GM13977 (cell line): Measurements from ENCODE around the gene ASB7.

ENCODE experiments used
- DNase-seq: peaks from one replicate; pipeline ENCODE4 v3.0.0; 2012; ENCODE audit warnings: low spot score
- in situ Hi-C: fragments of 300-500 bp; cut with MboI; formaldehyde crosslinking; loops from one replicate; pipeline ENCODE4 v1.12.0; 2022; ENCODE audit warnings: low sequenced_read_pairs, low pct_unique_long_range_greater_than_20kb, mixed read lengths, inconsistent platforms; ENCODE audit not compliant: unreplicated experiment
- TF ChIP-seq, protein P1 (sequence below): IDR thresholded peaks from 2 replicates; pipeline ENCODE4 v1.5.1; 2012; ENCODE audit warnings: mild to moderate bottlenecking, control low read depth; ENCODE audit not compliant: insufficient read depth; ENCODE audit errors: extremely low read depth, missing control alignments

The ASB7 gene

DNA sequence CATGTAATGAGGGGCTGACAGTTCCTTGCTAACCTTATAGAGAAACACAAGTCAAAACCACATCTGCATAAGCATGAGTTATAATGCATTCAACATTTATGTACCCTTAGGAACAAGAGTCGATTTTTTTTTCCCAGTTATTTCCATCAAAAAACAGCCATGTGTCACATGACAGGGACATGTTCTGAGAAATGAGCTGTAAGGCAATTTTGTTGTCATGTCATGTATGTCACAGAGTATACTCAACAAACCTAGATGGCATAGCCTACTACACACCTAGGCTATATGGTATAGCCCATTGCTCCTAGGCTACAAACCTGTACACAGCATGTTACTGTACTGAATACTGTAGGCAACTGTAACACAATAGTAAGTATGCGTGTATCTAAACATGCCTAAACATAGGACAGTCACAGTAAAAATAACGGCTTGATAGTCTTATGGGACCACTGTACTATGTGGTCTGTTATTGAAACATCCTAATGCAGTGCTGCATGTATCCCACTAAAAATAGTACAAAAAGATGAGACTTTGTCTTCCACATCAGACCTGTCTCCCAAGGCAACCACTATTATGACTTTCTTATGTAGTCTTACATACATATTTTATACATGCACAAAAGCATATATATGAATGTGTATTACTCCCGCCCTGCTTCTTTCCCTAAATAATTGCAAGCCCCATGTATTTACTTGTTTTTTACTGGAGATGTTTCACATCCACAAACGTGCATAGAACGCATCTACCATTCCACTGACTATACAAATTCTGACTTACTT, 35.4 kb upstream of the ASB7 start:
- no peak for DNase-seq
- in situ Hi-C loops, result no loop called here
- TF ChIP-seq, protein P1, sequence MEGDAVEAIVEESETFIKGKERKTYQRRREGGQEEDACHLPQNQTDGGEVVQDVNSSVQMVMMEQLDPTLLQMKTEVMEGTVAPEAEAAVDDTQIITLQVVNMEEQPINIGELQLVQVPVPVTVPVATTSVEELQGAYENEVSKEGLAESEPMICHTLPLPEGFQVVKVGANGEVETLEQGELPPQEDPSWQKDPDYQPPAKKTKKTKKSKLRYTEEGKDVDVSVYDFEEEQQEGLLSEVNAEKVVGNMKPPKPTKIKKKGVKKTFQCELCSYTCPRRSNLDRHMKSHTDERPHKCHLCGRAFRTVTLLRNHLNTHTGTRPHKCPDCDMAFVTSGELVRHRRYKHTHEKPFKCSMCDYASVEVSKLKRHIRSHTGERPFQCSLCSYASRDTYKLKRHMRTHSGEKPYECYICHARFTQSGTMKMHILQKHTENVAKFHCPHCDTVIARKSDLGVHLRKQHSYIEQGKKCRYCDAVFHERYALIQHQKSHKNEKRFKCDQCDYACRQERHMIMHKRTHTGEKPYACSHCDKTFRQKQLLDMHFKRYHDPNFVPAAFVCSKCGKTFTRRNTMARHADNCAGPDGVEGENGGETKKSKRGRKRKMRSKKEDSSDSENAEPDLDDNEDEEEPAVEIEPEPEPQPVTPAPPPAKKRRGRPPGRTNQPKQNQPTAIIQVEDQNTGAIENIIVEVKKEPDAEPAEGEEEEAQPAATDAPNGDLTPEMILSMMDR, result no peak

GRCh38 chr15:100569391-100569790, 33.0 kb upstream of the ASB7 start:
- no peak for DNase-seq
- TF ChIP-seq, protein P1, result no peak
- in situ Hi-C loops, result no loop called here

DNA sequence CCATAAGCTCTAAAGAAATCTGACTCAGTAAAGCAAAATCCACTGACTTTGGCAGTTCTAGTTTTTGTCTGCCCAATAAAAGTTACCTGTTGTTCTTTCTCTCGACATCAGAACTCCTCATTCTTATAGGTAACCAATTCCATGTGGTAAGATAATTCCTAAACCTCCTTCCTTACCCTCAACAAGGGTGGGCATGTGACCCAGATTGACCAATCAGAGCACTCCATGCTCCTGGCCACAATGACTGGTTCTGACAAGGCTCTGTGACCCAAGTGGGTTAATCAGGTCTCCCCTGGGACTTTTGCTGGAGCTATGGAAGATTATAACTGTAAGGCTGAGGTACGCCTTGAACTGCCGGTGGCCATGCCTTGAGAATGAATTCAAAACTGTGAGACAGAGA, 32.1 kb upstream of the ASB7 start:
- in situ Hi-C loops, result no loop called here
- TF ChIP-seq, protein P1, result no peak
- DNase-seq, result no peak

DNA sequence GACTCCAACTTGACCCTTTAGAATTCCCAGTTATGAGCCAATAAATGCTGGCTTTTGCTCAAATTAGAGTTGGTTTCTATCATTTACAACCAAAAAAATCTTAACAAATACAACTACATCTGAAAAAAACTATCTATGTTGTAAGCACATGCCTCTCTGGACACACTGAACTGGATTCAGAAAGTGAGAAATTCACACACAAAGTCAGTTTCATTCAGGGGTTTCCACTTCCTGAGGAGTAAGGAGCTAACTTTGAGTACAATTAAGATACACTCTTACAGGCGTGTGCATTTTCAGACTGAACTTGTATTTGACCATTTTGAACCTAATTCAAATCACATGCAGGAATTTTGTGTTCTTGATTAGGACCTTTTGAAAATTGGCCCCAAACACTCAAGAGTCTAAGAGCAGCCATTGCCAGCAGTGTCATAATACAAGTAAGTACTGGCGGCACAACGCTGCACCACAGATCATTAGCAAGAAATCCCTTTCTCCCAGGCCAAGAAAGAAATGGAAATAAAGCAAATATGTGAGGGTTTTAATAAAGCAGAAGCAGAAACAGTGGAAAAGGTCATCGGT, 31.6 kb upstream of the ASB7 start:
- in situ Hi-C loops, result no loop called here
- TF ChIP-seq, protein P1, result no peak
- no peak for DNase-seq

- DNase-seq, result no peak
- in situ Hi-C loops, result no loop called here
- TF ChIP-seq, protein P1, result no peak
Observed at GRCh38 chr15:100571592-100572167, 30.7 kb upstream of the ASB7 start.

GRCh38 chr15:100572362-100572983, 29.9 kb upstream of the ASB7 start:
- TF ChIP-seq, protein P1, result no peak
- in situ Hi-C loops, result no loop called here

More at GRCh38 chr15:100572362-100572983, 29.9 kb upstream of the ASB7 start:
- no peak for DNase-seq
